ENCODE results near the gene ZNF653.
A peak's percentile ranks its signal among the peaks of the same experiment; 100 is the strongest.

Gene ZNF653

DNA sequence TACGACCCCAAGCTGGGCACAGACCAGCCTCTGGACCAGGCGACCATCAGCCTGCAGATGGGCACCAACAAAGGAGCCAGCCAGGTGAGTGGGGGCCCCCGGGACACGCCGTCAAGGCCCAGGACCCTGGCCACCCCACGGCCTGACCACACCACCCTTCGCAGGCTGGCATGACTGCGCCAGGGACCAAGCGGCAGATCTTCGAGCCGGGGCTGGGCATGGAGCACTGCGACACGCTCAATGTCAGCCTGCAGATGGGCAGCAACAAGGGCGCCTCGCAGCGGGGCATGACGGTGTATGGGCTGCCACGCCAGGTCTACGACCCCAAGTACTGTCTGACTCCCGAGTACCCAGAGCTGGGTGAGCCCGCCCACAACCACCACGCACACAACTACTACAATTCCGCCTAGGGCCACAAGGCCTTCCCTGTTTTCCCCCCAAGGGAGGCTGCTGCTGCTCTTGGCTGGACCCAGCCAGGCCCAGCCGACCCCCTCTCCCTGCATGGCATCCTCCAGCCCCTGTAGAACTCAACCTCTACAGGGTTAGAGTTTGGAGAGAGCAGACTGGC is 43.8 kb upstream of the ZNF653 start:
- no peak overlapping the region for H3K4me3 ChIP-seq (ENCODE audit: low read depth, low read length)
- DNase-seq (ENCODE audit: low read depth), result no peak
- TF ChIP-seq, protein P1, sequence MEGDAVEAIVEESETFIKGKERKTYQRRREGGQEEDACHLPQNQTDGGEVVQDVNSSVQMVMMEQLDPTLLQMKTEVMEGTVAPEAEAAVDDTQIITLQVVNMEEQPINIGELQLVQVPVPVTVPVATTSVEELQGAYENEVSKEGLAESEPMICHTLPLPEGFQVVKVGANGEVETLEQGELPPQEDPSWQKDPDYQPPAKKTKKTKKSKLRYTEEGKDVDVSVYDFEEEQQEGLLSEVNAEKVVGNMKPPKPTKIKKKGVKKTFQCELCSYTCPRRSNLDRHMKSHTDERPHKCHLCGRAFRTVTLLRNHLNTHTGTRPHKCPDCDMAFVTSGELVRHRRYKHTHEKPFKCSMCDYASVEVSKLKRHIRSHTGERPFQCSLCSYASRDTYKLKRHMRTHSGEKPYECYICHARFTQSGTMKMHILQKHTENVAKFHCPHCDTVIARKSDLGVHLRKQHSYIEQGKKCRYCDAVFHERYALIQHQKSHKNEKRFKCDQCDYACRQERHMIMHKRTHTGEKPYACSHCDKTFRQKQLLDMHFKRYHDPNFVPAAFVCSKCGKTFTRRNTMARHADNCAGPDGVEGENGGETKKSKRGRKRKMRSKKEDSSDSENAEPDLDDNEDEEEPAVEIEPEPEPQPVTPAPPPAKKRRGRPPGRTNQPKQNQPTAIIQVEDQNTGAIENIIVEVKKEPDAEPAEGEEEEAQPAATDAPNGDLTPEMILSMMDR (conservative IDR thresholded peaks at IDR 0.05; ENCODE audit: low read depth, low read length), result no peak

DNA sequence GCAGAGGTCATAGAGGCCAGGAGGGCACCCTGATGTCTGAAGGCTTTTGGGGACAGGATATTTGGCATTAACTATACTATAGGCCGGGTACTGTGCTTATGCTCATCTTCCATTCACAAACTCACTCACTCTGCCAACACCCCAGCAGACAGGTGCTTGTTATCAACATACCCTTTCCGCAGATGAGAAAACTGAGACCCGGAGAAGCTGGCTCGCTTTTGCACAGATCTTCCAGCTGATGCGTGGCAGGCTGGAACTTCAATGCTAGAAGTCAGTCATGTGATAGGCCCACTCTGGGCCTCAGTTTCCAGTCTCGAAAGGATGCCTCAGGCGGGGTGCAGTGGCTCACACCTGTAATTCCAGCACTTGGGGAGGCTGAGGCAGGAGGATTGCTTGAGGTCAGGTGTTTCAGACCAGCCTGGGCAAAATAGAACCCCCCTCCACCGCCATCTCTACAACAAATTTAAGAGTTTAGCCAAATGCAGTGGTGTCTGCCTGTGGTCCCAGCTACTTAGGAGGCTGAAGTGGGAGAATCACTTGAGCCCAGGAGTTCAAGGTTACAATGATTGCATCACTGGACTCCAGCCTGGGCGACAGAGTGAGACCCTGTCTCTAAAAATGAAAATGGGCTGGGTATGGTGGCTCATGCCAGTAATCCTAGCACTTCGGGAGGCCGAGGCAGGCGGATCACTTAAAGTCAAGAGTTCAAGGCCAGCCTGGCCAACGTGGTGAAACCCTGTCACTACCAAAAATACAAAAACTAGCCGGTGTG is 42.5 kb upstream of the ZNF653 start:
- TF ChIP-seq, protein P1 (conservative IDR thresholded peaks at IDR 0.05; ENCODE audit: low read depth, low read length), result no peak
- no peak overlapping the region for H3K4me3 ChIP-seq (ENCODE audit: low read depth, low read length)
- no peak for DNase-seq (ENCODE audit: low read depth)

DNA sequence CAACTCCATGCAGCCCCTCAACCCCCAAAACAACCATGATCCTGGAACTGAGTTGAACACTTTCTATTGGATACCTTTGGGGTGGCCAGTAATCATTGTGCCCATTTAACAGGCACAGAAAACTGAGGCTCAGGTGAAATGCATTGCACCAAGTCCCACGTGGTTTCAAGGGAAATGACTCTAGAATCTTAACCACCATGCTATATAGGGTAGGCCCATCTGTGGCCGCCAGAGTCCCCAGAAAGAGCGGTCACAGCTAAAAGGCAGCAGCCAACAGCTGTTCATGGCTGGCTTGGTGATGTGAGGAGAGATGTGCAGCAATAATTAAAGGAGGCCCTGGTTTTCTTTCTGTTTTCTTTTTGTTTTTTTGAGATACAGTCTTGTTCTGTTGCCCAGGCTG is 35.6 kb upstream of the ZNF653 start:
- no peak for DNase-seq (ENCODE audit: low read depth)
- TF ChIP-seq, protein P1 (conservative IDR thresholded peaks at IDR 0.05; ENCODE audit: low read depth, low read length), result no peak
- H3K4me3 ChIP-seq (ENCODE audit: low read depth, low read length), result no peak overlapping the region

DNA sequence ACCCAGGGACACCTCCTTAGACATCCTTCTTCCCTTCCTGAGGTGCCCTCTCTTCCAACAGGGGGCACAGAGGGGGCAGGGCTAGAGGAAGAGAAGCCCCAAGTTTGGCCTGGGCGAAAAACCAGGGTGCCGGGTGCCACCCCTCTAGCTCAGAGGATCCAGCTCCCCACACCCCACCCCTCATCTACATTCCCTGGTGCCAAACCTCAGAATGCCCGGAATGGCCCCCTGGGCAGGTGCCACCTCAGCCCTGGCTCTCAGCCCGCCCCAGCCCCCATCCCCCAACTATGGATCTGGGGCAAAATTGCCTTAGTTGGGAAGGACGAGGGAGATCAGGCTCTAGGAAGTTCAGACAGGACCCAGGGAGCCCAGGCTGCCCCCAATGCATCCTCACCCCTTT is 35.0 kb upstream of the ZNF653 start:
- DNase-seq (ENCODE audit: low read depth), result no peak
- no peak overlapping the region for H3K4me3 ChIP-seq (ENCODE audit: low read depth, low read length)
- TF ChIP-seq, protein P1 (conservative IDR thresholded peaks at IDR 0.05; ENCODE audit: low read depth, low read length), result no peak

DNA sequence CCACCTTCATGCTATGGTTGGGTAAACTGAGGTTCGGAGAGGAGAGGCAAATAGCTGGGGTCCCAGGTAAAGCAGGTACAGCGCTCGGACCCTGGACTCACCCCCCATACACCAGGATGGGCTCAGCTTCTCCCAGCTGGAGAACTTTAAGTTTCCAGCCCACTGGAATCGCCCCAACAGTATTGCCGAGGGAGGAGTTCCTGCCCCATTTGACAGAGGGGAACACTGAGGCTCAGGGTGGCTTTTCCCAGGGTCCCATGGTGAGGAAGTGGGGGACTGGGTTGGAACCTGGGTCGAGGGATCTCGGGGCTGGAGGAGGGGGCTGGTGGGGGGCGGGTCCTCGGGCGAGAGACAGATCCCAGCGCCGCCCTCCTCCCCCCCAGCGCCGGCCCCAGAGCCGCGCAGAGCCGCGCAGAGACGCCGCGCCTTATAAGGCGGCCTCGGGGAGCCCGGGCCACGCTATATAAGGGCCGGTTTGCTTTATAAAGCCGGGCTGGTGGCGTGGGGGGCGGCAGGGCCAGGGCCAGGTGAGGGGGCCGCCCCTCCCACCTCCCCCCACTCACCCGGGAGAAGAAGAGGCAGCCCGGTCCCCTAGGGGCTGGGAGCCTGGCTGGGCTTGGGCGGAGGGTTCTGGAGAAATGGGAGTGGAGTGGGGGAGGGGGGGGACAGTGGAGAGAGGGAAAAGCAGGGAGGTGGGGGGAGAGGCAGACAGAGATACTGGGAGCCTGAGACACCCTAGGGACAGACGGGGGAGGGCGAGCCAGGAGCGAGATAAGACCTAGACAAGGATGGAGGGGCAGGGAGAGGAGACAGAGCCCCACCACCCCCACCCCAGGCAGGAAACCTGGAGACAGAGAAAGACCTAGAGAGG is 34.1 kb upstream of the ZNF653 start:
- H3K4me3 ChIP-seq (ENCODE audit: low read depth, low read length), result peak overlapping the region; percentile 46
- TF ChIP-seq, protein P1 (conservative IDR thresholded peaks at IDR 0.05; ENCODE audit: low read depth, low read length), result no peak

DNA sequence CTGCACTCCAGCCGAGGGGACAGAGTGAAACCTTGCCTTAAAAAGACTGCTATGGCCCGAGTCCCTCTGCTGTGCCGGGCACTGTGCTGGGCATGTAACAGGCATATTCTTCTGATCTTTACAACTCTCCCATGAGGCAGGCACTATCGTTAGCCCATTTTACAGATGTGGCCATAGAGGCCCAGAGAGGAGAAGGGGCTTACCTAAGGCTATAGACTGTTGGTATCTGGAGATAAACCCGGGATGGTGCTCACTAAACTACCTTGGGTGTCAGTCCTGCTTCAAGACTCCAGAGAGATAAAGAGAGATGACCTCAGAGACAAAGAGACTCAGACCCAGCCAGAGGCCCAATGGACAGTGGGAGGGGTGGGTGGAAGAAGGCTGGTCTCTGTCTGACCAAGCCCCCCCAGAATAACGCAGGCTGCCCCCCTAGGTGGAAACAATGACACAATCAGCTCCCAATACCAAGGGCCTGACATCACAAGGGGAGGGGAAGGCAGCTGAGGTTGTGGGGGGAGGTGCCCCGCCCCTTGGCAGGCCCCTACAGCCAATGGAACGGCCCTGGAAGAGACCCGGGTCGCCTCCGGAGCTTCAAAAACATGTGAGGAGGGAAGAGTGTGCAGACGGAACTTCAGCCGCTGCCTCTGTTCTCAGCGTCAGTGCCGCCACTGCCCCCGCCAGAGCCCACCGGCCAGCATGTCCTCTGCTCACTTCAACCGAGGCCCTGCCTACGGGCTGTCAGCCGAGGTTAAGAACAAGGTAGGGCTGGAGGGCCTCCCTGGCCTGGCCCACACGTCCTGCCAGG is 32.8 kb upstream of the ZNF653 start, which contains the start of gene CNN1:
Gene CNN1, plus strand, starts transcription at position 620 of the 805 bp plus-strand sequence. Its CDS starts 77 bp downstream, at position 697.
- peak; percentile 86 for DNase-seq (ENCODE audit: low read depth)
- peak within 1 kb of the TSS; percentile 42 for H3K4me3 ChIP-seq (ENCODE audit: low read depth, low read length)
- TF ChIP-seq, protein P1 (conservative IDR thresholded peaks at IDR 0.05; ENCODE audit: low read depth, low read length), result no peak

More for the DNA sequence above, 34.1 kb upstream of the ZNF653 start:
- DNase-seq (ENCODE audit: low read depth), result peak; percentile 39

All from choroid plexus epithelial cell (primary cell).